ENCODE measurements around the gene PLEK2.

DNA sequence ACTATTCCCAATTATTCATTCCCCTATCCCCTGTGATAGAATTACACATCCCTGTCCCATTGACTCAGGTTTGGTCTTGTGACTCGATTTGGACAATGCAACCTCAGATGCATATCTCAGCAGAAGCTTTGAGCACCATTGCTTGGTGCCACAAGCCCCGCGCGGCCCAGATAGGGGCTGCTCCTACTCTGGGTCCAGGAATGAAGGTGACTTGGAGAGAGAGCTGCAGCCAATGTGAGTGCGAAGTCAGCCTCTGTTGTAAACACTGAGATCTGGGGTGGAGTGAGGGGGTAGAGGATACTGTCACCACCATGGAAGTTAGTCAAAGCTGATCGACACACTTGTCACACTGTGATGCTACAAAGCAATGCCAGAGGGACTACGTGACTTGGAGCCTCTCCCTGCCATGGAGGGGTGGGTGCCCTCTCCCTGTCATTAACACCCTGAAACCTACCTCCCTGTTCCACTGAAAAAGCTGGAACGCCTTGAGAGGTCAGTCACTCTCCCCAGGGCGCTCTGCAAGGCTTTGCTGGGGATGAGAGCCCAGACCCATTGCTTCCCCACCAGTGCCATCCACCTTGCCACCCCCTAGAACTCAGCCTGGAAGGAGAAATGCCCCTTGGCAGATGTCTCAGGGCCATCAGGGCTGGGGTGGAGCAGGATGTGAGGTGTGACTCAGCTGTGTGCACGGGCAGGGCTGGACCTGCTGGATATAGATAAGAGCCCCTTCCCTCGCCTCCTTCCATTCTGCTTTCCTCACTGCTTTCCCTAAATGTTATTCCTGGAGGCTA, 6.6 kb upstream of the PLEK2 start:
- TF ChIP-seq, protein P1, sequence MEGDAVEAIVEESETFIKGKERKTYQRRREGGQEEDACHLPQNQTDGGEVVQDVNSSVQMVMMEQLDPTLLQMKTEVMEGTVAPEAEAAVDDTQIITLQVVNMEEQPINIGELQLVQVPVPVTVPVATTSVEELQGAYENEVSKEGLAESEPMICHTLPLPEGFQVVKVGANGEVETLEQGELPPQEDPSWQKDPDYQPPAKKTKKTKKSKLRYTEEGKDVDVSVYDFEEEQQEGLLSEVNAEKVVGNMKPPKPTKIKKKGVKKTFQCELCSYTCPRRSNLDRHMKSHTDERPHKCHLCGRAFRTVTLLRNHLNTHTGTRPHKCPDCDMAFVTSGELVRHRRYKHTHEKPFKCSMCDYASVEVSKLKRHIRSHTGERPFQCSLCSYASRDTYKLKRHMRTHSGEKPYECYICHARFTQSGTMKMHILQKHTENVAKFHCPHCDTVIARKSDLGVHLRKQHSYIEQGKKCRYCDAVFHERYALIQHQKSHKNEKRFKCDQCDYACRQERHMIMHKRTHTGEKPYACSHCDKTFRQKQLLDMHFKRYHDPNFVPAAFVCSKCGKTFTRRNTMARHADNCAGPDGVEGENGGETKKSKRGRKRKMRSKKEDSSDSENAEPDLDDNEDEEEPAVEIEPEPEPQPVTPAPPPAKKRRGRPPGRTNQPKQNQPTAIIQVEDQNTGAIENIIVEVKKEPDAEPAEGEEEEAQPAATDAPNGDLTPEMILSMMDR (IDR thresholded peaks at IDR 0.05) = no peak
- TF ChIP-seq POLR2AphosphoS5 (IDR thresholded peaks at IDR 0.05) = no peak
